Brain microvascular endothelial cell (primary cell): Measurements from ENCODE around the gene SLC15A4.

Experiments used
- DNase-seq: peaks from one replicate; pipeline ENCODE4 v3.0.0-alpha.2; 2020
- H3K27ac ChIP-seq: fragments of 250-450 bp; sonication (Bioruptor Pico); 2 replicates; pipeline ENCODE4 v1.5.1; 2020; ENCODE audit warnings: mild to moderate bottlenecking, moderate library complexity
- H3K27me3 ChIP-seq: fragments of 250-450 bp; sonication (Bioruptor Pico); replicated peaks from 2 replicates; pipeline ENCODE4 v1.5.1; 2020; ENCODE audit warnings: mild to moderate bottlenecking
- H3K36me3 ChIP-seq: fragments of 250-450 bp; sonication (Bioruptor Pico); replicated peaks from 2 replicates; pipeline ENCODE4 v1.5.1; 2020; ENCODE audit warnings: mild to moderate bottlenecking
- H3K4me3 ChIP-seq: 2 replicates; pipeline ENCODE4 v1.5.1; 2011; ENCODE audit warnings: low read depth, mild to moderate bottlenecking, control low read depth, low read length, moderate library complexity
- in situ Hi-C: cut with HindIII; loops from 2 replicates; pipeline ENCODE4 v1.10.0; 2017; ENCODE audit warnings: low sequenced_read_pairs, low pct_ligation_motif_present
- TF ChIP-seq, protein P1 (sequence below): IDR thresholded peaks from 2 replicates; pipeline ENCODE4 v1.5.1; 2011; ENCODE audit warnings: low read depth, mild to moderate bottlenecking, moderate library complexity, low read length, control low read depth, inconsistent platforms; ENCODE audit errors: missing control alignments

Gene SLC15A4

DNA sequence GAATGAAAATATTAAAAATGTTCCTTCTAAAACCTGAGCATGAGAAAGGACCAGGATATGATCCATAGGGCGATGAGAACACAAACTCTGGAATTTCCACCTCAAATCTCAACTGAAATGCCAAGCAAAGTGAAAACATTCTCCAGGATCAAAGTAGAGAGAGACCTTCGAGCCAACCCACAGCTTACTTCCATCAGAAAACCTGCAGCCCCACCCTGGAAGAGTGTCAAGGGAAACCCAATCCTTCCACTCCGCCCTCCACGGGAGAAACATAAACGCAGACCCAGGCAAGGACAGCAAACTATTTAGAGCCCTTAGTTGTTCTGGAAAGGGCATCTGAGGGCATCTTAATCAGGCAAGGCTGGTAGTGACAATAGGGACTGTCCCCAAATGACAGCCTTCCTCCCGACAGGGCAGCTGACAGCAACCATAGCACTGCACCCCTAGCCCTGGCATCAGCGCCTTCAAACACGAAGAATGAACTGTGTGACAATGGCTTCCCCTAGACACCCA, 21.8 kb downstream of the SLC15A4 start:
- in situ Hi-C loops = no loop called here
- H3K4me3 ChIP-seq = no peak overlapping the region

DNA sequence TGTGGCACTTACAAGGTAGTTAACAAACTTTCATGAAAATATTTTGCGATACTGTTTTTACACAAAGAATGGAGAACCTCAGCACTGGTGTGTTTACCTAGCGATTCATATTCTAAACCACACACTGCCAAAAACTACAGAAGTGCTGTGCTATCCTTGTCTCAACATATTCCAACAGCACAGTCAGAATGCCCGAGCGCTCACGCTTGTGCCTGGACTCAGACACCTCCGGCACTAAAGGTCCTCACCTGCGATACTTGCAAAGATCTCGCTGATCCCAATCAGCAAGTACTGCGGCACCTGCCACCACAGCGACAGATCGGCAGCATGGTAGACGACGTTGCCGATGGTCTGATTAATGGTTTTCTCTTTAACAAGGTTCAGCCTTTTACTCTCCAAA, 23.2 kb downstream of the SLC15A4 start:
- Histone ChIP-seq H3K27me3 (no peaks in the 10 kb centered on the region), H3K27ac (no peak overlapping the region), H3K36me3 (peaks cover 27% of the 10 kb centered on the region), H3K4me3 (no peak overlapping the region)
- in situ Hi-C loops = no loop called here
- TF ChIP-seq, protein P1, sequence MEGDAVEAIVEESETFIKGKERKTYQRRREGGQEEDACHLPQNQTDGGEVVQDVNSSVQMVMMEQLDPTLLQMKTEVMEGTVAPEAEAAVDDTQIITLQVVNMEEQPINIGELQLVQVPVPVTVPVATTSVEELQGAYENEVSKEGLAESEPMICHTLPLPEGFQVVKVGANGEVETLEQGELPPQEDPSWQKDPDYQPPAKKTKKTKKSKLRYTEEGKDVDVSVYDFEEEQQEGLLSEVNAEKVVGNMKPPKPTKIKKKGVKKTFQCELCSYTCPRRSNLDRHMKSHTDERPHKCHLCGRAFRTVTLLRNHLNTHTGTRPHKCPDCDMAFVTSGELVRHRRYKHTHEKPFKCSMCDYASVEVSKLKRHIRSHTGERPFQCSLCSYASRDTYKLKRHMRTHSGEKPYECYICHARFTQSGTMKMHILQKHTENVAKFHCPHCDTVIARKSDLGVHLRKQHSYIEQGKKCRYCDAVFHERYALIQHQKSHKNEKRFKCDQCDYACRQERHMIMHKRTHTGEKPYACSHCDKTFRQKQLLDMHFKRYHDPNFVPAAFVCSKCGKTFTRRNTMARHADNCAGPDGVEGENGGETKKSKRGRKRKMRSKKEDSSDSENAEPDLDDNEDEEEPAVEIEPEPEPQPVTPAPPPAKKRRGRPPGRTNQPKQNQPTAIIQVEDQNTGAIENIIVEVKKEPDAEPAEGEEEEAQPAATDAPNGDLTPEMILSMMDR = no peak
- DNase-seq = no peak

More for the DNA sequence above, 21.8 kb downstream of the SLC15A4 start:
- TF ChIP-seq, protein P1 = no peak
- DNase-seq = no peak
- peaks cover 22% of the 10 kb centered on the region for H3K36me3 ChIP-seq
- H3K27me3 ChIP-seq = no peaks in the 10 kb centered on the region
- H3K27ac ChIP-seq = peak overlapping the region; percentile 69

DNA sequence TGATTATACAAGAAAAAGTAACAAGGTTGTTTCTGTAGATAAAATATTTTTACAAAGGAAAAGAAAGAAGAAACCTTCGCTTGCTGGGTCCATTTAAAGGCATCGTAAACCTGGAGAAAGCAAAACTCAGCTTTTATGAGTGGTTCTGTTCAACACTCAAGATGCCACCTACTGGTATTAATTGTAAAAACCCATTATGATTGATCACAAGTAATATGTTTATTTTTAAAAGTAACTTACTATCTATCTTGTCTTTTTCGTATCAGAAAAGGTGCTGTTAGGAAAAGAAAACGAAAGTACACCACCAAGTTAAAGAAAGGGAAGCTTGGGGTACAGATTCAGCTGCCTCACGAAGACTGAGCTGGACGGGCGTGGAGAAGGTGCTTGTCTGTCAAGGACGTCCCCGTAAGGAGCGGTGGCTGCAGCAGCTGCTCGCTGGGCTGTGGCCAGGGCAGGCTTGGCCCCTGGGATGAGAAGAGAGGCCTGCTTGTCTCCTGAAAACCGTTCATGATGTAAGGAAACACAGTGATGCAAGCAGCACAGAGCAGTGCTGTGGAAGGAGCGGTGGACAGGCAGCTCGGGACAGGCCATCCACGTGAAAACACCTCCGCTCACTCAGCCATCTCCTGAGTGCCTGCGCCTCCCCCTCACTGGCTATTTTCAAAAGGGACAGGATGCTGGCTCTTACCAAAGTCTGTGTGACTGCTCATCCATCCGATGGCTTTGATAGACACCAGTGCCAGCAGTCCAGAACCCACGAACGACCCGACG, 25.0 kb downstream of the SLC15A4 start:
- DNase-seq = no peak
- in situ Hi-C loops = no loop called here
- H3K27me3 ChIP-seq = no peaks in the 10 kb centered on the region
- H3K4me3 ChIP-seq = no peak overlapping the region
- TF ChIP-seq, protein P1 = peak; percentile 12
- H3K36me3 ChIP-seq = peaks cover 30% of the 10 kb centered on the region
- H3K27ac ChIP-seq = no peak overlapping the region

DNA sequence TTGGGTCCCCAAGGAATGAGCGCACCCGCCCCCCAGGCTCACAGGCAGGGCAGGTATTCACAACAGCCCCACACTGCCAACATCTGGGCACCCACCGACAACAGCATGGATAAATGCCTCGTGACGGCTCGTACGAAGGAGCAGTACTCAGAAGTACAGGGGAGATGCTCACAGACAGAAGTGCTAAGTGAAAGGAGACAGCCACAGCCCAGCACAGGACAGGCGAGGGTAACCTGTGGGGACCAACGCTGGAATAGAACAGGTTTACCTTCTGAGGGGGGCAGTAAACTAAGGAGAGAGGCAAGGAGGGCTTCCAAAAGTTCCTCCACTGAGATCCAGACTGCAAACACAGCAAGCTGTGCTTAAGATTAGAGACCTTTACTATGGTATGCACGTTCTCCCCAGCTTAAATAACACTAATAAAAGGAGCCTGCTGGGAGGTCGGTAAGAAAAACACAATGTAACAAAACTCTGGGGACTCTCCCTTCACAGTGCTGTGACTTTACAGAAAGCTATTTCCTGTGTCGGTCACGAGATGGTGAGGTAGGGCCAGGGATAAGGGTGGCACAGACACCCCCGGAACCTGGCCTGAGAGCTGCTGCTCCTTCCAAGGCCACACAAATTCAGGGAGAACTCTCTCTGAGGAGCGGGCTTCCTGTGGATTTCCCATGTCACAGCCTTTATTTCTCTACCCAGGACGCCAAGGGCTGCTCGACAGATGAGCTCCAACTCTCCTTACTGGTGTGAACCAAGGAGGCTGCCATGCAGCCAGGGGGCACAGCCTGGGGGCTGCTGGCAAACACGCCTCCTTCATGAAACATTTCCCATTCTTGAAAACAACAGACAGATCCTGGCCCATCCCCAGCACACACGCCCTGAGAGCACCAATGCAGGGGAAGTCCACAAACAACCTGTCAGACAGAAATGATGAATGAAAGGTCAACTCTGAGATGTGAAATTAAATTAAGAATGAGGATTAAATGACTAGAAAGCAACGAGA, 26.3 kb downstream of the SLC15A4 start:
- in situ Hi-C loops = no loop called here
- H3K36me3 ChIP-seq = peaks cover 36% of the 10 kb centered on the region
- H3K4me3 ChIP-seq = no peak overlapping the region
- no peak for DNase-seq
- no peak overlapping the region for H3K27ac ChIP-seq
- no peaks in the 10 kb centered on the region for H3K27me3 ChIP-seq
- TF ChIP-seq, protein P1 = no peak

DNA sequence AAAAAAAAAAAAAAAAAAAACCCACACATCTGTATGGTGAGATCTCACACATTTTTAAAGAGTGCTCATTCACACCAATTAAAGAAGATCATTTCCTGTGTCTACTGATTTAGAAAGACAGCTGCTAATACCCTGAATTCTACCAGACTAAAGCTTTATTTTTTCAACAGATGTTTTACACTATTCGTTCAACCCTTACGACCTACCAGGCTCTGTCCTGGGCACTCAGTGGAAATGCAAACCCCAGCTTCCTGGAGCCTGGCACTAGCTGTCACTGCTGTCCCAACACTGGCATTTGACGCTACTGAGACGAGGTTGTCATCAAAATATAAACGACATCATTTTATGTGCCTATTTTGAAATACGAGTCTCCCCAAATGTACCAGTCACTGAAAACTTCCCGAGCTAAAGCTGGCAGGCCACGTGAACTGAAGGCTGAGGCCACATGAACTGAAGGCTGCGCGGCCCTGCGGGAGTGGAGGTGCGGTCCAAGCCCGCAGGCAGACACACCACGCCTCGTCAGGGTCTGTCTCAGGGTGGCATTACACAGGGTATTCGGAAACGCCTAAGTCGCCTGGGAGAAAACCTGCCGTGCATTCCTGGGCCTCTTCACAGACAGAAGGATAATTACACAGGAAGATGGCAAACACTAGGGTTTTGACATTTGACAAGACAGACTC, 27.2 kb downstream of the SLC15A4 start:
- DNase-seq = no peak
- Histone ChIP-seq H3K27me3 (no peaks in the 10 kb centered on the region), H3K36me3 (peaks cover 40% of the 10 kb centered on the region), H3K27ac (no peak overlapping the region), H3K4me3 (no peak overlapping the region)
- TF ChIP-seq, protein P1 = no peak
- in situ Hi-C loops = no loop called here
